GM19328 (cell line): ENCODE data around the gene PFDN1.
"Not testable (repeated sequence)": the region's sequence is repeated elsewhere in the genome, so short reads cannot be mapped to it uniquely, and the experiment has no call there.

ENCODE experiments used
- ATAC-seq: cut with Tn5 transposase; IDR thresholded peaks from one replicate; pipeline ENCODE4 v1.9.1; 2021; ENCODE audit warnings: mild to moderate bottlenecking, moderate library complexity; ENCODE audit not compliant: unreplicated experiment

The PFDN1 gene, protein sequence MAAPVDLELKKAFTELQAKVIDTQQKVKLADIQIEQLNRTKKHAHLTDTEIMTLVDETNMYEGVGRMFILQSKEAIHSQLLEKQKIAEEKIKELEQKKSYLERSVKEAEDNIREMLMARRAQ

DNA sequence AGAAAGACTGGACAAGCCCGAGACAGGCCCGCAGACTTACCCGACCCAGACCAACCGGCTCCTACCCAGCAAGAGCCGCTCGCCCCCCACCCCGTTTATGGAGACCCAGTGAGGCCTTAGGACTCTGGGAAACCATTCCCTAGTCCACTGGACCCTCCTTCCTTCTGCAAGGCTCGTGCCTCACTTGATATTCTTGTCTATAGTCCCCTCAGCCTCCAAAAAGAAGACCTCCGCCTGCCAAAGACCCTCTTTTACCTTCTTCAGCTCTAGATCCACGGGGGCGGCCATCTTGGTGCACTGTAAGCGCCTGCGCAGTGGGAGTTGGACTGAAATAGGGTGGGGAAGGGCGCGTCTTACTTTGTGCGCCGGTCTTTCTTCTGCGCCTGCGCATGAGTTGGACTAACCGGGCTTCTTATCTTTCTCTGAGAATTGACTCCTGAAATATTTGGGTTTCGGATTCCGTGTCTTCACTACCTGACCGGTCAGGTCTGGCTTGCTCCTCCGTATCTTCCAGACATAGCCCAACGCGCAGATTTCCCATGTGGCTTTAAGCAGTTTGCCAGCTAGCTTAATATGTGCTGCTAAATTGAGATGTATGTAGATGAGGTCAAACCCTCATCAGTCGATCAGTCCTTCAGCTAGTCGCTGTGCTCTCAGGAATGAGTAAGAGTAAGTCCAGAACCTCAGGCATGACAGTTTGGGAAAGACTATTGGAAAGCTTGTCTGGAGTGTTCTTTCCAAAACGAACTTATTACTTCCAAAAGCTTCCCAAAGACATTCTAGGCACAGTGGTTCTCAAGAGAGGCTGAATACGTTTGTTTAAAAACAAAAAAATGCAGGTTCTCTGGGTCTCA lies at the start of gene PFDN1:
PFDN1 (minus strand) TSS at position 316 of the 854 bp plus-strand sequence; CDS start at position 288, 28 bp downstream.
- peak; percentile 95 for ATAC-seq

- no peak for ATAC-seq
These were observed 48.9 kb upstream of the PFDN1 start for GRCh38 chr5:140351609-140352334.

- ATAC-seq = no peak
These were observed 46.3 kb upstream of the PFDN1 start for GRCh38 chr5:140349244-140349643.

- no peak for ATAC-seq
These were observed 45.2 kb upstream of the PFDN1 start for GRCh38 chr5:140348104-140348503.

DNA sequence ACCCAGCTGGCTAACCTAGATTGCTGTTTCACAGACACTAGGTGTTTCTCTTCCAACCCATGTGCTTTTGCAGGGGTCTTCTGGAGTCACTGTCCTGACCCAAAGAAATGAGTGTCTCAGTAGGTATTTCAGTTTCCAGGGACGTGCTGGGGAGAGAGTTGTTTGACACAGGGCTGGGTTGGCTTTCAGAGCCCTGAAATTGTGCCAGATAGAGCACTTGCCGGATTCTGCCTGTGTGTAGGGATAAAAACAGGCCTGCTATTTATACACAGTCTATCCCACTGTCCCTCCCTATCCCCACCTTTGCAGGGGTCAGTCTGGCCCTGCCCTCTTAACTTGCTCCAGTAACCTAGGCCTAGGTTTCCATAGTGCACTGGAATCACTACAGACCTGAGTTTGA lies 44.5 kb upstream of the PFDN1 start:
- ATAC-seq = no peak

DNA sequence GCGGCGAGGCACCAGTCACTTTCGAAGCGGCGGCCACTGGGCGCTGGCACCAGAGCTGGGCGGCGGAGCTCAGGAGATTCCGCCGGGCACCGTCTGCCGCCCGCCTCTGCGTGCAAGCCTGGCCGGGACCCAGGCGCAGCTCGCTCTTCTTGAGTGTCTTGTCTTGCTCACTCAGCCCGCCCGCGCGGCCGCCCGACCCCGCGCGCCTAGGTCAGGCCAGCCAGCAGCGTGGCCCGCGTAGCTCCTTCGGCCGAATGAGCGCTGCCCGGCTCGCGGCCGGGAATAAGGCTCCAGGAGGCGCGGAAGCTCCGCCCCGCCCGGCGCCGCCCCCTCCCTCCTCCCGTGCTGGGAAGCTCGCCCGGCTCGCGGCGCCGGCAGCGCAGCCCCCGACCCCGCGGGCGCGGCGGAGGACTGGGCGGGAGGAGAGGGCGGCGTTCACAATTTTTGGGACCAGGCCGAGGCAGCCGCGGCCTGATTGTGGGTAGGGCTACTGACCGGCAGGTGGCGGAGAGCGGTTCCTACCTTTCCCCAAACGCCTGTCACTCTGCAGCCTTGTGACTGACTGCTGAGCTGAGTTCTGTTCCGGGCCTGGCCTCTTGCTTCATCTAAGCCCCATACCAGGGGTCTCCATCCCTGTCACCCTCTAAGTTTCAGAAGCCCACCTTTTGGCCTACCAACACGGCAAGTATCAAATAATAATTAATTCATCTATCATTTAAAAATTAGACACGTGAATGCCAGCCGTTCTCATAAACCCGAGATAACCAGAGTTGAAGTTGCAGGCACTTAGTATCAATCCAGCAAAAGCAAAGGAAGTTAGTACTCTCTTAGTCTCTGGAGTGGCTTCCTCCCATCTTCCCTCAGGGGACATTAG lies 43.7 kb upstream of the PFDN1 start, which contains the start of gene HBEGF:
HBEGF (minus strand) TSS at position 256 of the 874 bp plus-strand sequence. CDS start 275 bp downstream, outside the sequence.
- peak; percentile 63 for ATAC-seq

DNA sequence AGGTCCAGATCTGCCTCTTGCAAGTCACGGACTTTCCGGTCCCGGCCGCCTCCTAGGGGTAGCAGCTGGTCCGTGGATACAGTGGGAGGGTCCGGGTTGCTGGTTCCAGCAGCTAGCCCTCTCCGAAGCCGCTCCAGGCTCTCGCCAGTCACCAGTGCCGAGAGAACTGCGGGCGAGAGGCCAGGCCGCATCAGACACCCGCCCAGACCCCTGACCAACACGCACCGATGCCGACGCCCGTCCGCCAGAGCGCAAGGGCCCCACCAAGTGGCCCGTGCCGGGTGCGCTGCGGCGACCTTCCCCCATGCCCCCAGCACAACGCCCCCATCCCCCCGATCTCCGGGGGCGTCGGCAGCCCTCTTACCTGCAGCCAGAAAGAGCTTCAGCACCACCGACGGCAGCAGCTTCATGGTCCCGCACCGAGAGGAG lies 43.0 kb upstream of the PFDN1 start:
- peak; percentile 5 for ATAC-seq

DNA sequence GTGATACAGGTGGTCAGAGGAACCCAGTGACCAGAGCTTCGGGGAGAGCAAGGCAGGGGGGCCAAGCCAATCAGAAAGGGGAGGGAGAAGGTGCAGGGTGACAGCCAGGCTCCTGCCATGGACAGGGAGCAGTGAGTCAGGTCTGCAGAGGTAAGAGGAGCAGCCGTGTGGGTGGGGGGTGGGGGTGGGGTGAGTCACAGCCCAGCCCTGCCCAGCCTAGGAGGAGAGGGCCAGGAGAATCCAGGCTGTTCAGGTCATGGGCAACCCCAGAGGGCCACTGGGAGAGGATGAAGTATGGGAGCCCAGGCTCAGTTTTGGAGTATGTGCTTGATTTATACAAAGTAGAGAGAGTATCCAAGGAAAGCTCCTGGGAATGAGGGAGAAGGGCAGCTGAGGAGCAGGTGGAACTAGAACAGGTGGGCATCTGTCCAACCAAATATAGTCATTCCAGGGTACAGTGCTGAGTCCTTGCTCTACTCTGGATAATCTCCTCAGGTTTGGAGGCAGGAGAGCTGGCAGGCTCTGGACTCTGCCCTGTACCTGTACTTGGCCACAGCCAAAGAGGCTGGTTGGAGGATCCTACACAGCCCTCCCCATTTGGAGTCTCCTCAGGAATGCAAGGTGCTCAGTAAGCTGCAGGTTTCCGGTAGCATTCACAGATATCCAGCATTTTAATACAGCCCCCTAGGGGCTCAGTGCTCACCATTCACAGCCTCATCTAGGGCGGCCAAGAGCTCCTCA lies 42.0 kb upstream of the PFDN1 start:
- ATAC-seq = no peak

- ATAC-seq = not testable (repeated sequence)
These were observed 40.9 kb upstream of the PFDN1 start for GRCh38 chr5:140343849-140344248.

DNA sequence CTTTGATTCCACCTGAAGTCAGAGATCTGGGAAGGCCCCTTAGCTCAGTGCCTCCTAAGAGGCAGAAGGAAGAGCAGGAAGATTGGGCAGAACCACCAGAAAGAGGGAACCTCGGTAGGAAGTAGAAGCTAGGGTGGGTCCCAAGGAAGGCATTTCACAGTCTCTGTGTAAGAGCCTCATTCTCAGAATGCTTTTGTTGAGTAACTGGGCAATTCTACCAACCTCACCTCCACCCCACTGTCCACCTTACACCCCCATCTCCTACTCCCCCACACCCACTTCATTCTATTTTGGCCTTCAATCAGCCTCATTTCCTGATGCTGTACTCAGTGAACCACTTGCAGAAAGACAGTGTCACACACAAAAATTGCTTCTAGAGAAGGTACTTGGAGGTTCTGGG lies 40.0 kb upstream of the PFDN1 start:
- ATAC-seq = no peak

- ATAC-seq = no peak
These were observed 39.4 kb upstream of the PFDN1 start for GRCh38 chr5:140342287-140342686.

DNA sequence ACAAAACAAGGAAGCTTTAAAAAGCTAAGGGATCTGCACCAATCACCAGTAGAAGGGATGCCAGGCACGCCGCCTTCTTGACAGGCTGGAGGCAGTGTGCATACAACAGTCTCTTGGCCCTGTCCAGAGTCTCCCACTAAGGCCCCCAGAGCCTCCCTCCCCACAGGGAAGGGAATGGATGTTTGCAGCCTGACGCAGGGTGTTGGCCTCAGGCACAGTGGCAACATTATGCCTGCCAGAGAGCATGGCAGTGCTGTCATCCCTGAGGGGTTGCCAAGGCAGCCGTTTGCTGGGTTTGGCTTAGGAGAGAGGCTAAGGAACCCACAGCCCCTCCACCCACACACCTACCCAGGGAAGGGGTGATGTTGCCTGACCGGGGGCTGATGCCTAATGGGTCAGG lies 38.7 kb upstream of the PFDN1 start:
- no peak for ATAC-seq

GRCh38 chr5:140340605-140341121 lies 37.8 kb upstream of the PFDN1 start:
- no peak for ATAC-seq

GRCh38 chr5:140339636-140340035 lies 36.7 kb upstream of the PFDN1 start:
- no peak for ATAC-seq

DNA sequence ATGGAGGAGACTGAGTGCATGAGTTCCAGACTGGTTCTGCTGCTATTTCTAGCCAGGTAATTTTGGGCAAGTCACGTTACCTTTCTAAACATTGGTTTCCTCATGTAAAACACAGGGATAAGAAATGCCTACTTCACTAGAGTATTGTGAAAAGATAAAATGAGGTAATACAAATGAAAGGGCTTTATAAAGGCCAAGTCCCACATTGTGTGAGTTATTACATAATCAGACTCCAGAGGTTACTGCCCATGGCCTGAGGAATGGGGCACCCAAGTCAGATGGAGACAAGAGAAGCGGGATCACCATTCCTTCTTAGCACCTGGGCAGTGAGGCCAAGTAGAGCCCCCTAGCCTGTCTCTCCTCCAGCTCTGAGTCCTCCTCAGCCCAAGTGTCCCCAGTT lies 36.0 kb upstream of the PFDN1 start:
- ATAC-seq = no peak

- no peak for ATAC-seq
These were observed 35.4 kb upstream of the PFDN1 start for GRCh38 chr5:140338336-140338735.

GRCh38 chr5:140337880-140338279 lies 35.0 kb upstream of the PFDN1 start:
- no peak for ATAC-seq

- no peak for ATAC-seq
These were observed 33.5 kb upstream of the PFDN1 start for GRCh38 chr5:140336388-140336787.

GRCh38 chr5:140331638-140332037 lies 28.7 kb upstream of the PFDN1 start:
- ATAC-seq = no peak
